IMR-90 (cell line): ENCODE results near the gene HELZ. TPM values are rescaled to one million over a fixed set of nuclear protein-coding genes. Genes with fewer than 3 reads are reported as not detected.

Experiments used
- ATAC-seq: fragments of 200-7000 bp; cut with Tn5 transposase; 2 replicates; pipeline ENCODE4 v1.9.1; 2020; ENCODE audit warnings: low read depth, mild to moderate bottlenecking, moderate library complexity
- BruUV-seq: library from RNA; stranded (reverse); fragments of 400-500 nt; replicated peaks from 2 replicates; lab custom pipeline; 2021; lab: Mats Ljungman, UMichigan
- CTCF ChIA-PET: fragments of 300-600 bp; formaldehyde crosslinking; extraction: SDS; loops from one replicate; lab custom pipeline; 2021; ENCODE audit warnings: antibody characterized with exemption; lab: Yijun Ruan, JAX
- POLR2A ChIA-PET: fragments of 300-600 bp; sonication (Branson Sonifier 250); formaldehyde crosslinking; loops from one replicate; lab custom pipeline; 2022; ENCODE audit warnings: antibody characterized with exemption; ENCODE audit not compliant: unreplicated experiment; lab: Charles Lee
- DNase-seq: peaks from one replicate; pipeline ENCODE4 v3.0.0; 2013
- H2AFZ ChIP-seq: replicated peaks from 2 replicates; pipeline ENCODE3; 2013; ENCODE audit warnings: low read length, mild to moderate bottlenecking; ENCODE audit not compliant: poor library complexity
- H2AK5ac ChIP-seq: 2 replicates; pipeline ENCODE4 v1.6.1; 2013; ENCODE audit warnings: low read depth, low read length, inconsistent platforms
- H2AK9ac ChIP-seq: replicated peaks from 2 replicates; pipeline ENCODE3; 2013; ENCODE audit warnings: mild to moderate bottlenecking, low read depth, low read length, moderate library complexity; ENCODE audit not compliant: poor library complexity
- H2BK120ac ChIP-seq: 2 replicates; pipeline ENCODE4 v1.6.1; 2013; ENCODE audit warnings: low read depth, low read length, inconsistent platforms
- H2BK15ac ChIP-seq: 3 replicates; pipeline ENCODE4 v1.6.1; 2013; ENCODE audit warnings: low read depth, low read length, inconsistent platforms
- H2BK20ac ChIP-seq: 2 replicates; pipeline ENCODE4 v1.6.1; 2013; ENCODE audit warnings: low read depth, mild to moderate bottlenecking, inconsistent platforms, low read length, moderate library complexity
- H2BK5ac ChIP-seq: 2 replicates; pipeline ENCODE4 v1.6.1; 2013; ENCODE audit warnings: mild to moderate bottlenecking, low read depth, low read length, inconsistent platforms; ENCODE audit not compliant: poor library complexity, severe bottlenecking
- H3K14ac ChIP-seq: replicated peaks from 2 replicates; pipeline ENCODE4 v1.6.1; 2013; ENCODE audit warnings: low read depth, low read length, inconsistent platforms
- H3K18ac ChIP-seq: 2 replicates; pipeline ENCODE4 v1.6.1; 2013; ENCODE audit warnings: low read depth, low read length, control low read depth
- H3K23ac ChIP-seq: 2 replicates; pipeline ENCODE4 v1.6.1; 2013; ENCODE audit warnings: low read depth, low read length, inconsistent platforms
- H3K27ac ChIP-seq: 2 replicates; pipeline ENCODE4 v1.5.1; 2013; ENCODE audit warnings: mild to moderate bottlenecking, control low read depth, low read length; ENCODE audit not compliant: insufficient read depth
- H3K27me3 ChIP-seq: 2 replicates; pipeline ENCODE4 v1.6.1; 2013; ENCODE audit warnings: low read length; ENCODE audit not compliant: control insufficient read depth, insufficient read depth
- H3K36me3 ChIP-seq: 2 replicates; pipeline ENCODE4 v1.6.1; 2013; ENCODE audit warnings: low read length, mixed read lengths; ENCODE audit not compliant: control insufficient read depth, insufficient read depth
- H3K4ac ChIP-seq: 2 replicates; pipeline ENCODE4 v1.6.1; 2013; ENCODE audit warnings: low read depth, low read length, inconsistent platforms
- H3K4me1 ChIP-seq: 2 replicates; pipeline ENCODE4 v1.6.1; 2013; ENCODE audit warnings: low read length, mixed read lengths; ENCODE audit not compliant: control insufficient read depth, insufficient read depth
- H3K4me2 ChIP-seq: 2 replicates; pipeline ENCODE4 v1.6.1; 2013; ENCODE audit warnings: low read depth, mild to moderate bottlenecking, control low read depth, low read length, moderate library complexity
- H3K4me3 ChIP-seq: 2 replicates; pipeline ENCODE4 v1.5.1; 2013; ENCODE audit warnings: low read depth, mild to moderate bottlenecking, control low read depth, low read length, moderate library complexity; ENCODE audit not compliant: insufficient read depth
- H3K56ac ChIP-seq: 2 replicates; pipeline ENCODE4 v1.6.1; 2013; ENCODE audit warnings: low read length, inconsistent platforms; ENCODE audit not compliant: insufficient read depth; ENCODE audit errors: extremely low read depth
- H3K79me1 ChIP-seq, 2 experiments: 2 replicates each; pipeline ENCODE4 v1.6.1; 2013; ENCODE audit warnings: low read length in 2 of 2, inconsistent platforms in 1 of 2, low read depth in 1 of 2
- H3K9ac ChIP-seq: 2 replicates; pipeline ENCODE4 v1.6.1; 2013; ENCODE audit warnings: low read depth, low read length, control low read depth
- H3K9me1 ChIP-seq: 2 replicates; pipeline ENCODE4 v1.6.1; 2013; ENCODE audit warnings: low read length, inconsistent platforms; ENCODE audit not compliant: insufficient read depth
- H3K9me3 ChIP-seq: 2 replicates; pipeline ENCODE4 v1.6.1; 2013; ENCODE audit warnings: low read length; ENCODE audit not compliant: control insufficient read depth, insufficient read depth
- H4K20me1 ChIP-seq: 2 replicates; pipeline ENCODE4 v1.6.1; 2013; ENCODE audit warnings: low read length, inconsistent platforms; ENCODE audit not compliant: insufficient read depth
- H4K5ac ChIP-seq: 2 replicates; pipeline ENCODE4 v1.6.1; 2013; ENCODE audit warnings: mild to moderate bottlenecking, low read depth, low read length, control low read depth
- H4K8ac ChIP-seq, 2 experiments: 2 replicates each; pipeline ENCODE4 v1.6.1; 2013; ENCODE audit warnings: low read depth in 2 of 2, low read length in 2 of 2, control low read depth in 1 of 2, inconsistent platforms in 1 of 2
- H4K91ac ChIP-seq: 2 replicates; pipeline ENCODE4 v1.6.1; 2013; ENCODE audit warnings: low read depth, low read length, inconsistent platforms; ENCODE audit not compliant: insufficient read depth
- BHLHE40 ChIP-seq: fragments of 150-350 bp; IDR thresholded peaks from 2 replicates; pipeline ENCODE4 v1.6.1; 2016; ENCODE audit warnings: mild to moderate bottlenecking, low read depth, low read length
- CEBPB ChIP-seq: IDR thresholded peaks from 2 replicates; pipeline ENCODE4 v1.6.1; 2012; ENCODE audit warnings: low read depth, low read length, improper control_type of control experiment
- CTCF ChIP-seq: conservative IDR thresholded peaks from 2 replicates; pipeline ENCODE4 v1.5.1; 2012; ENCODE audit warnings: mild to moderate bottlenecking, low read depth, low read length, improper control_type of control experiment
- FOS ChIP-seq: fragments of 150-350 bp; IDR thresholded peaks from 2 replicates; pipeline ENCODE4 v1.6.1; 2016; ENCODE audit warnings: low read depth, low read length
- MAZ ChIP-seq: IDR thresholded peaks from 2 replicates; pipeline ENCODE4 v1.6.1; 2012; ENCODE audit warnings: low read depth, mild to moderate bottlenecking, low read length, improper control_type of control experiment, moderate library complexity, borderline replicate concordance
- NFE2L2 ChIP-seq: fragments of 150-350 bp; IDR thresholded peaks from 2 replicates; pipeline ENCODE4 v1.6.1; 2016; ENCODE audit warnings: low read depth, mild to moderate bottlenecking, low read length
- RAD21 ChIP-seq: IDR thresholded peaks from 2 replicates; pipeline ENCODE4 v1.6.1; 2012; ENCODE audit warnings: low read length, improper control_type of control experiment
- RFX5 ChIP-seq: IDR thresholded peaks from 2 replicates; pipeline ENCODE4 v1.8.0; 2012; ENCODE audit warnings: low read depth, mild to moderate bottlenecking, low read length, moderate library complexity
- SMC3 ChIP-seq: fragments of 150-350 bp; IDR thresholded peaks from 2 replicates; pipeline ENCODE4 v1.6.1; 2016; ENCODE audit warnings: low read depth, mild to moderate bottlenecking, antibody characterized with exemption, low read length, moderate library complexity
- USF2 ChIP-seq: fragments of 150-350 bp; IDR thresholded peaks from 2 replicates; pipeline ENCODE4 v1.6.1; 2017; ENCODE audit warnings: mild to moderate bottlenecking, antibody characterized with exemption, low read length, low read depth
- WGBS, 2 experiments: methylation state at CpG; one replicate each; pipeline versions ENCODE4 v1.1.5 to v1.1.7; 2013; ENCODE audit warnings: missing lambda C conversion rate in 2 of 2; ENCODE audit not compliant: insufficient read length in 1 of 2; ENCODE audit errors: extremely low coverage in 2 of 2; 5-methylcytosine and 5-hydroxymethylcytosine counted together
- dilution Hi-C: fragments of 300-500 bp; cut with HindIII; formaldehyde crosslinking; loops from one replicate; pipeline ENCODE4 v1.14.3; 2018; ENCODE audit warnings: low sequenced_read_pairs; ENCODE audit not compliant: unreplicated experiment
- in situ Hi-C: fragments of 300-500 bp; cut with MboI; formaldehyde crosslinking; loops from 3 replicates; pipeline ENCODE4 v1.14.3; 2019; ENCODE audit warnings: low sequenced_read_pairs, inconsistent platforms, mixed read lengths
- intact Hi-C: fragments of 100-400 bp; cut with micrococcal nuclease; formaldehyde crosslinking; loops from 2 replicates; pipeline ENCODE4 v1.10.0; 2022
- polyA plus RNA-seq, 3 experiments: library from polyadenylated mRNA; depleted of rRNA; stranded (reverse); fragments of >200 nt; gene quantifications; 2 replicates each; pipeline ENCODE4 v1.2.3, GENCODE V29; 2012; ENCODE audit warnings: low replicate concordance in 1 of 3
- total RNA-seq: library from RNA; depleted of rRNA; stranded (reverse); fragments of >200 nt; gene quantifications from 2 replicates; pipeline ENCODE4 v1.2.3, GENCODE V29; 2012

Gene HELZ
- total and polyA plus RNA-seq, 2 of the 4 experiments (the other 2 are of a cell fraction), result 8.0 to 60.6 TPM

- H2AK5ac ChIP-seq, result no peak overlapping the region
- H3K9ac ChIP-seq, result no peak overlapping the region
- no peak overlapping the region for H3K27ac ChIP-seq
- TF ChIP-seq BHLHE40 (no peak), RAD21 (no peak), NFE2L2 (no peak), SMC3 (no peak), CEBPB (no peak), FOS (no peak), USF2 (no peak), MAZ (no peak), CTCF (no peak), RFX5 (no peak)
- H3K4ac ChIP-seq, result no peak overlapping the region
- H3K27me3 ChIP-seq, result no peaks in the 10 kb centered on the region
- H4K8ac ChIP-seq, result no peak overlapping the region
- H3K56ac ChIP-seq, result no peak overlapping the region
- no peak overlapping the region for H3K18ac ChIP-seq
- dilution Hi-C loops, result no loop called here
- H3K4me1 ChIP-seq, result no peaks in the 10 kb centered on the region
- H3K14ac ChIP-seq, result no peak overlapping the region
- no peak overlapping the region for H3K4me2 ChIP-seq
- no peak for ATAC-seq
- H2AK9ac ChIP-seq, result no peak overlapping the region
- no peak overlapping the region for H2AFZ ChIP-seq
- no peaks in the 10 kb centered on the region for H3K9me3 ChIP-seq
- no peak overlapping the region for H3K23ac ChIP-seq
- no CpG with 5 or more reads among the region's 2 CpGs for WGBS, 2 experiments
- H2BK20ac ChIP-seq, result no peak overlapping the region
- H2BK5ac ChIP-seq, result no peak overlapping the region
- DNase-seq, result no peak
- no peak overlapping the region for H3K4me3 ChIP-seq
- ChIA-PET POLR2A (no interaction called here), CTCF (no interaction called here)
- no peak overlapping the region for H4K91ac ChIP-seq
- no peaks in the 10 kb centered on the region; the same call in 1 of the 2 replicates for H4K20me1 ChIP-seq
- H2BK120ac ChIP-seq, result no peak overlapping the region
- H3K9me1 ChIP-seq, result peaks cover 4% of the 10 kb centered on the region; the same call in 1 of the 2 replicates
- peaks cover 11% of the 10 kb centered on the region for H3K36me3 ChIP-seq
- intact Hi-C loops, result no loop called here
- in situ Hi-C loops, result no loop called here
- no peak overlapping the region for H4K5ac ChIP-seq
- H3K79me1 ChIP-seq, result peaks cover 6 to 14% of the 10 kb centered on the region in 2 experiments; a peak in 2 of 4 replicates
- no TSS peak for BruUV-seq
- H2BK15ac ChIP-seq, result no peak overlapping the region
Measured at GRCh38 chr17:67079491-67079890, 165.5 kb downstream of the HELZ start.
